Lower leg skin (tissue), 4 donors: ENCODE data around the gene XBP1. TPM values are rescaled to one million over a fixed set of nuclear protein-coding genes. Genes with fewer than 3 reads are reported as not detected.
"Not testable (repeated sequence)": the region's sequence is repeated elsewhere in the genome, so short reads cannot be mapped to it uniquely, and the experiment has no call there.

Source experiments
- DNase-seq, 2 donors: peaks; one replicate each; pipeline ENCODE4 v3.0.0-alpha.2; 2019; ENCODE audit warnings: low spot score in 2 of 2
- H3K4me3 ChIP-seq: fragments of 200-600 bp; sonication (generic); 2 replicates; pipeline ENCODE4 v1.5.1; 2017; ENCODE audit warnings: mild to moderate bottlenecking, low read depth; ENCODE audit not compliant: poor library complexity, severe bottlenecking
- CTCF ChIP-seq, 3 donors: fragments of 450-650 bp; IDR thresholded peaks; one replicate each; pipeline ENCODE4 v1.5.1; 2016; ENCODE audit warnings: antibody characterized with exemption in 3 of 3, mild to moderate bottlenecking in 3 of 3, moderate library complexity in 2 of 3
- POLR2A ChIP-seq, 2 donors: fragments of 450-650 bp; IDR thresholded peaks; one replicate each; pipeline ENCODE4 v1.6.1; 2016 to 2017; ENCODE audit warnings: antibody characterized with exemption in 2 of 2, mild to moderate bottlenecking in 1 of 2, moderate library complexity in 1 of 2
- WGBS, 2 donors: methylation state at CpG; one replicate each; pipeline ENCODE4 v1.1.5; 2018; 5-methylcytosine and 5-hydroxymethylcytosine counted together
- intact Hi-C: fragments of 100-400 bp; cut with DNase I; formaldehyde crosslinking; loops from one replicate; pipeline ENCODE4 v1.15.0; 2023; ENCODE audit warnings: low total_unique reads
- total RNA-seq, 4 donors: library from RNA; depleted of rRNA; stranded (reverse); fragments of >200 nt; gene quantifications; one replicate each; pipeline ENCODE4 v1.1.0, GENCODE V29; 2016

Gene XBP1
- total RNA-seq, 4 donors from 2014 or later: 128 to 256 (median 191) TPM

GRCh38 chr22:28815111-28815510 lies 14.7 kb upstream of the XBP1 start:
- TF ChIP-seq CTCF (IDR thresholded peaks at IDR 0.05) (no peak), POLR2A (IDR thresholded peaks at IDR 0.05) (no peak)
- 71% methylated on average over 6 of the region's 6 CpGs for WGBS, 2 donors
- intact Hi-C loops: no loop called here
- DNase-seq: no peak
- H3K4me3 ChIP-seq: no peak overlapping the region

GRCh38 chr22:28813772-28814518 lies 13.6 kb upstream of the XBP1 start:
- 67 to 73% methylated on average over 2 of the region's 2 CpGs for WGBS, 2 donors
- TF ChIP-seq CTCF (IDR thresholded peaks at IDR 0.05) (no peak), POLR2A (IDR thresholded peaks at IDR 0.05) (no peak)
- H3K4me3 ChIP-seq: no peak overlapping the region
- intact Hi-C loops: no loop called here
- DNase-seq: no peak

GRCh38 chr22:28812516-28812915 lies 12.1 kb upstream of the XBP1 start:
- H3K4me3 ChIP-seq: no peak overlapping the region
- WGBS, 2 donors: 75 to 80% methylated on average over 5 of the region's 5 CpGs
- DNase-seq: no peak
- TF ChIP-seq CTCF (IDR thresholded peaks at IDR 0.05) (no peak), POLR2A (IDR thresholded peaks at IDR 0.05) (no peak)
- intact Hi-C loops: no loop called here

DNA sequence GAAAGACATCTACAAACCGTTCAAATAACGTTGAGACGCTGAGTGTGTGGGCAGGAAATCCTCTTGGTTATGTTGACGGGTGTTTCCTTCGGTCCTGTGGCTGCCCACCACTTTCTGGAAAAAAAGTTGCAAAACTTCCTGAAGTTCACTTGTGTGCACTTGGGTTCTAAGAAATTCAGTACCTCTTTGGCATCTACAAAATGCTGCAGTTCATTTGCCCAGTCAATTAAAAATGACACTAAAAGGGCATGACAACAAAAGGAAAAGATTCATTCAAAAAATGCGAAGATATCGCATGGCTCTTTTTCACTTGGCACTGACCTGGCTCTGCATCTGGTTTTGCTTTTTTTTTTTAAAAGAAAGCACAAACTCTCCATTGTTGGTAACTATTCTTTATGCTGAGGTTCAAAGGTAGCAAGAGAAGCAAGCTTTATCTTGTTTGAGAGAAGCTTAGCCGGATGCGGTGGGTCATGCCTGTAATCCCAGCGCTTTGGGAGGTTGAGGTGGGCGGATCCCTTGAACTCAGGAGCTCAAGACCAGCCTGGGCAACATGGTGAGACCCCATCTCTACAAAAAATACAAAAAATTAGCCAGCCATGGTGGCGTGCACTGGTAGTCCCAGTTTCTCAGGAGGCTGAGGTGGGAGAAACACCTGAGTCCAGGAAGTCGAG lies 10.6 kb upstream of the XBP1 start:
- no peak overlapping the region for H3K4me3 ChIP-seq
- DNase-seq: peak in 1 of 2 donors; percentile 68

GRCh38 chr22:28808716-28809355 lies 8.5 kb upstream of the XBP1 start:
- no peak for TF ChIP-seq POLR2A (IDR thresholded peaks at IDR 0.05)
- TF ChIP-seq CTCF (IDR thresholded peaks at IDR 0.05): no peak
- H3K4me3 ChIP-seq: no peak overlapping the region
- DNase-seq: peak in 1 of 2 donors; percentile 54
- intact Hi-C loops: no loop called here

More for the DNA sequence above, 10.6 kb upstream of the XBP1 start:
- 60 to 66% methylated on average over 13 of the region's 13 CpGs for WGBS, 2 donors
- intact Hi-C loops: no loop called here
- TF ChIP-seq CTCF (IDR thresholded peaks at IDR 0.05) (no peak), POLR2A (IDR thresholded peaks at IDR 0.05) (no peak)

DNA sequence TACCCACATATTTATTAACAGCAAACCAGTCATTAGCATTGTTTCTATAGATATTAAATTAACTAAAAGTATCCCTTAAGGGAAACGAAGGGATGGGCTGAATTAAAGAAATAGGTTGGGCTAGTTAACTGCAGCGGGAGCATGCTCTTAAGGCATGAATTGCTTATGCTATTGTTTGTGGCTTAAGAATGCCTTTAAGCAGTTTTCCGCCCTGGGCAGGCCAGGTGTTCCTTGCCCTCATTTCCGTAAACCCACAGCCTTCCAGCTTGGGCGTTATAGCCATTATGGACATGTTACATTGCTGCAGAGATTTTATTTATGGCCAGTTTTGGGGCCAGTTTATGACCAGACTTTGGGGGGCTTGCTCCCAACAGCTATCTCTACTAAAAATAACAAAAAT lies 5.1 kb upstream of the XBP1 start:
- 76 to 85% methylated on average over 5 of the region's 5 CpGs for WGBS, 2 donors
- H3K4me3 ChIP-seq, intact Hi-C loops, DNase-seq: not testable (repeated sequence)
